Astrocyte (in vitro differentiated cells and primary cell): Measurements from ENCODE around the gene UNC5B. TPM values are rescaled to one million over a fixed set of nuclear protein-coding genes. Genes with fewer than 3 reads are reported as not detected.

Experiments
- DNase-seq: peaks from one replicate; pipeline ENCODE4 v3.0.0-alpha.2; 2010; ENCODE audit warnings: low read depth
- FAIRE-seq: peaks from 2 replicates; lab custom pipeline; 2011; peaks lifted over from hg19 to GRCh38; lab: Jason Lieb, UNC
- H2AFZ ChIP-seq: 2 replicates; pipeline ENCODE4 v1.6.0; 2012; ENCODE audit warnings: low read depth, low read length, inconsistent platforms
- H3K27ac ChIP-seq: 2 replicates; pipeline ENCODE4 v1.5.1; 2011; ENCODE audit warnings: low read depth, low read length, inconsistent platforms
- H3K27me3 ChIP-seq: 2 replicates; pipeline ENCODE4 v1.6.0; 2011; ENCODE audit warnings: low read length, inconsistent platforms; ENCODE audit not compliant: insufficient read depth
- H3K36me3 ChIP-seq: 2 replicates; pipeline ENCODE4 v1.5.1; 2011; ENCODE audit warnings: low read length, inconsistent platforms; ENCODE audit not compliant: insufficient read depth
- H3K4me1 ChIP-seq: 2 replicates; pipeline ENCODE4 v1.5.1; 2011; ENCODE audit warnings: low read length, inconsistent platforms; ENCODE audit not compliant: insufficient read depth
- H3K4me2 ChIP-seq: 2 replicates; pipeline ENCODE4 v1.6.0; 2012; ENCODE audit warnings: low read length, inconsistent platforms
- H3K4me3 ChIP-seq: 2 replicates; pipeline ENCODE4 v1.5.1; 2011; ENCODE audit warnings: low read depth, mild to moderate bottlenecking, low read length, inconsistent platforms; ENCODE audit not compliant: insufficient read depth
- H3K79me2 ChIP-seq: 2 replicates; pipeline ENCODE4 v1.6.0; 2012; ENCODE audit warnings: mild to moderate bottlenecking, low read length, inconsistent platforms; ENCODE audit not compliant: insufficient read depth
- H3K9ac ChIP-seq: 2 replicates; pipeline ENCODE4 v1.6.0; 2012; ENCODE audit warnings: mild to moderate bottlenecking, low read length, inconsistent platforms
- H3K9me3 ChIP-seq: 2 replicates; pipeline ENCODE4 v1.5.1; 2012; ENCODE audit warnings: low read depth, mild to moderate bottlenecking, low read length, inconsistent platforms; ENCODE audit not compliant: insufficient read depth
- H4K20me1 ChIP-seq: 2 replicates; pipeline ENCODE4 v1.6.0; 2012; ENCODE audit warnings: low read length, inconsistent platforms; ENCODE audit not compliant: insufficient read depth
- H3K27ac Mint-ChIP-seq: one replicate; pipeline ENCODE4 v1.8.0; 2021; ENCODE audit warnings: mild to moderate bottlenecking, mixed read lengths; ENCODE audit not compliant: unreplicated experiment
- H3K27me3 Mint-ChIP-seq: one replicate; pipeline ENCODE4 v1.8.0; 2021; ENCODE audit warnings: low read depth, mixed read lengths; ENCODE audit not compliant: unreplicated experiment
- H3K36me3 Mint-ChIP-seq: one replicate; pipeline ENCODE4 v1.8.0; 2021; ENCODE audit warnings: low read depth, mixed read lengths; ENCODE audit not compliant: unreplicated experiment
- H3K4me1 Mint-ChIP-seq: one replicate; pipeline ENCODE4 v1.8.0; 2021; ENCODE audit warnings: low read depth, mixed read lengths; ENCODE audit not compliant: unreplicated experiment
- H3K4me3 Mint-ChIP-seq: one replicate; pipeline ENCODE4 v1.8.0; 2021; ENCODE audit warnings: mild to moderate bottlenecking, moderate library complexity, mixed read lengths; ENCODE audit not compliant: unreplicated experiment
- H3K9me3 Mint-ChIP-seq: one replicate; pipeline ENCODE4 v1.8.0; 2021; ENCODE audit warnings: mild to moderate bottlenecking, mixed read lengths; ENCODE audit not compliant: unreplicated experiment
- CTCF ChIP-seq: IDR thresholded peaks from 2 replicates; pipeline ENCODE4 v1.5.1; 2011; ENCODE audit warnings: low read depth, mild to moderate bottlenecking, inconsistent platforms, low read length, moderate library complexity; ENCODE audit not compliant: insufficient read depth
- EZH2 ChIP-seq: IDR thresholded peaks from 2 replicates; pipeline ENCODE4 v1.6.1; 2012; ENCODE audit warnings: mild to moderate bottlenecking, low read length, inconsistent platforms; ENCODE audit not compliant: insufficient read depth
- total RNA-seq: library from RNA; stranded (reverse); gene quantifications from 2 replicates; pipeline ENCODE4 v1.2.1, GENCODE V29; 2021

UNC5B gene
- total RNA-seq, 1 donor from 2014 or later = 15.0 TPM

- Mint-ChIP-seq H3K4me1 (peaks cover 70% of the 10 kb centered on the region), H3K27me3 (peaks cover 3% of the 10 kb centered on the region), H3K27ac (peak overlapping the region; percentile 88), H3K36me3 (no peaks in the 10 kb centered on the region), H3K4me3 (no peak overlapping the region), H3K9me3 (no peaks in the 10 kb centered on the region)
- H3K9me3 ChIP-seq = no peaks in the 10 kb centered on the region
- no peak overlapping the region for H3K4me3 ChIP-seq
- no peaks in the 10 kb centered on the region for H3K27me3 ChIP-seq
- H3K4me2 ChIP-seq = no peak overlapping the region
- no peak for FAIRE-seq
- no peak overlapping the region for H3K27ac ChIP-seq
- no peaks in the 10 kb centered on the region for H3K36me3 ChIP-seq
- H3K9ac ChIP-seq = no peak overlapping the region
- H2AFZ ChIP-seq = no peak overlapping the region
- H4K20me1 ChIP-seq = peaks cover 26% of the 10 kb centered on the region
- TF ChIP-seq CTCF (no peak), EZH2 (no peak)
- H3K79me2 ChIP-seq = no peaks in the 10 kb centered on the region
- DNase-seq = no peak
- H3K4me1 ChIP-seq = peaks cover 54% of the 10 kb centered on the region
Measured at GRCh38 chr10:71265618-71266146, 53.3 kb downstream of the UNC5B start.

- H3K36me3 ChIP-seq = no peaks in the 10 kb centered on the region
- H3K79me2 ChIP-seq = no peaks in the 10 kb centered on the region
- H2AFZ ChIP-seq = no peak overlapping the region
- H3K27me3 ChIP-seq = no peaks in the 10 kb centered on the region
- FAIRE-seq = no peak
- Mint-ChIP-seq H3K4me3 (no peak overlapping the region), H3K27ac (peak overlapping the region; percentile 88), H3K27me3 (peaks cover 3% of the 10 kb centered on the region), H3K4me1 (peaks cover 64% of the 10 kb centered on the region), H3K36me3 (no peaks in the 10 kb centered on the region), H3K9me3 (no peaks in the 10 kb centered on the region)
- peaks cover 51% of the 10 kb centered on the region for H3K4me1 ChIP-seq
- peak; percentile 65 for DNase-seq
- TF ChIP-seq EZH2 (no peak), CTCF (no peak)
- H3K27ac ChIP-seq = no peak overlapping the region
- no peak overlapping the region for H3K4me3 ChIP-seq
- no peak overlapping the region for H3K4me2 ChIP-seq
- H3K9me3 ChIP-seq = no peaks in the 10 kb centered on the region
- H4K20me1 ChIP-seq = peaks cover 21% of the 10 kb centered on the region
- H3K9ac ChIP-seq = peak overlapping the region; percentile 38
Measured at GRCh38 chr10:71266147-71266917, 54.0 kb downstream of the UNC5B start.
